Effector CD8-positive, alpha-beta T cell (primary cell): ENCODE results near the gene ADCY3.

Source experiments
- DNase-seq: peaks from one replicate; lab custom pipeline; 2025; lab: John Stamatoyannopoulos, UW

The ADCY3 gene

DNA sequence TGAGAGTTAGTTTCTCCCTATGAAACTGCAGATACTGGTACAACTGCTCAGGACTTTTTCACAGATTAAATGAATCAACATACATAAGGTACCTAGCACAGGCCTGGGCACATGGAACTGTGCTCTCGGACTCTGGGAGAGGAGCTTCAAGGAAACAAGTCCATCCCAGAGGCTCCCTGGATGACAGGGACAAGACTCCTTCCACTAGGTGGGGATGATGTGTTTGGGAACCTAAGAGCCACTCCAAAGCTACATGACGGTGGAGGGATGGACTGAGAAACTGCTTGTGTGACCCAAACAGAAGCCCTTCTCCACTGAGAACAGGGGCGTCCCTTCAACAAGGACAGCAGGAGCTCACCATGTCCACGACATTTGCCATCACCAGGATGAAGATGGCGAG is 89.7 kb downstream of the ADCY3 start:
- no peak for DNase-seq

DNA sequence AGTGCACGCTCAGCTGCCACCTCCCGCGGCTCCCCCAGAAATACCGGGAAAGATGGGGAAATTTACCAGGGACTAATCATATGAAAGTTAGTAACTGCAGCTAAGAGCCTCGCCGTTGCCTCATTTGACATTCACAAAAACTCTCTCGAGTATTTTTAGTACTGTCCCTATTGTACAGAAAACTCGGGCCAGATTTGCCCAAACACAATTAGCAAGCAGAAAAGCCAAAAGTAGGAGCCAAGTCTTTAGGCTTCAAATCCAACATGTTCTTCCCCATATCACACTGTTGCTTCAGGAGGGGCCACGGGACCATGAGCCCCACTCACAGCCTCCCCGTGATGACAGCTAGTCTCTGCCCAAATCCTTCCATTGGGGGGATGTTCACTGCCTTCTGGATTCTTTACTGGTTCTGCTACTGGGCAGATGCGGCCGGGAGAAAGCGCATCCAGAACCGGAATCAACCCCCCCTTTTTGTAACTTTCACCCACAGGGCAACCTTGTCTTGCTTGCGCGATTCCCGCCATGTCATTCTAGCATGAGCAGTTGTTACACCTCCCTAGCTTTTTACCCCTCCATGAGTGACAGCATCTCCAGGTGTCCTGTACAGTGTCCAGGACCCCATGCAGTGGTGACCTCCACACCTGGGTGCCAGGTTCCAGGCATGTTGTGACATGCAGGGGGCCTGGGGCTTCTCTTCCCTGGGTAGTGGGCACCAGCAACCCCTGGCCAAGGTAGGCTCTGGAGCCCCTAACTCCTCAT is 91.6 kb downstream of the ADCY3 start:
- no peak for DNase-seq

DNA sequence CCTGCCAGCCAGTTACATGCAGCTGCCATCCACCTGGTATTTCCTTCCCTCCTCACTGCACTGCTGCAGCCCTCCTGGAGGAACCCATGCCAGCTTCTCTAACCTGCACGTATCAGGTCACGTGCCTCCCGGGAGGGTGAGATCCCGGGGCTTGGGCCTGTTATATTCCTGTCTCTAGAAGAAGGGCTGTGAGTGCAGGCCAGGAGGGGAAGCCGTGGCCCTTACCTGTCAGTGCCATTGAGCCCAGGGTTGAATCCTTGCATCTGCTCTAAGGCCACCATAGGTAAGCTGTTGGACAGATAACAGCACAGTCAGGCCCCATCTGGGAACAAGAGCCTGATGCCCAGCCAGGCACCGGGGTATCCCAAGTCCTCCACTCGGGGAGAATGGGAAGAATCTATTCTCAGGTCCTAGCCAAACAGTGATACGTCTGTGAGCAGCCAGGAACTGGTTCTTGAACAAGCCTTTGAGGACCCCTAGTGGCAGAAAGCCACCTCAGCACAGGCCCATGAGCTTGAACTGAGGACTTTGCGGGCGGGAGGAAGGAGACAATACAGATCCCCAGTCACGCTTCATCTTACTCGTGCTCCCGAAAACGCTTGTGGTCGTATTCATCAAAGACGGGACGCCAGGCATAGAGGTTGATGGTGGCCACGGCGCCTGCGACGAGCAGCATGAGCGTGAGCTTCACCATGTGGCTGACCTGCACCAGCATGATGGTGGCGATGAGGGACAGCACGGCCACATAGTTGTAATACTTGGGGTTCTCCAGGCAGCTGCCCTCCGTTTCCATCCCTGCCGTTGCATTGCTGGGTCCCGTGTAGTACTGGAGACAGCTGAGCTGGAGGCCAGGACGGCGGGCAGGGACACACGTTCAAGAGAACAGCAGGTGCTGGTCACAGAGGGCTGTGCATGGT is 92.5 kb downstream of the ADCY3 start:
- peak; percentile 48 for DNase-seq

DNA sequence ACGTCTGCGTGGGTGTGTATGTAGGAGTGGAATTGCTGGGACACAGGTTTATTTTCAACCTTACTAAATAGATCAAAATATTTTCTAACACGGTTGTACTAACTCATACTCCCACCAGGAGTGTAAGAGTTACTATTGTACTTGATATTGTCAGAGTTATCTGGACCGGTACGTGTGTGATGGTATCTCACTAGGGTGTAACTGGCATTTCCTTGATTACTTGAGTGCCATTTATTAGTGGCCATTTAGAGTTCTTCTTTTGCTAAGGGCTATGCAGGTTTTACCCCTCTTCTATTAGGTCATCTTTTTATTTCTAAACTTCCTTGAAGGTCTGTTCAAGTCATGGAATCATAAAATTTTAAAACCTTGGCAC is 93.3 kb downstream of the ADCY3 start:
- no peak for DNase-seq

DNA sequence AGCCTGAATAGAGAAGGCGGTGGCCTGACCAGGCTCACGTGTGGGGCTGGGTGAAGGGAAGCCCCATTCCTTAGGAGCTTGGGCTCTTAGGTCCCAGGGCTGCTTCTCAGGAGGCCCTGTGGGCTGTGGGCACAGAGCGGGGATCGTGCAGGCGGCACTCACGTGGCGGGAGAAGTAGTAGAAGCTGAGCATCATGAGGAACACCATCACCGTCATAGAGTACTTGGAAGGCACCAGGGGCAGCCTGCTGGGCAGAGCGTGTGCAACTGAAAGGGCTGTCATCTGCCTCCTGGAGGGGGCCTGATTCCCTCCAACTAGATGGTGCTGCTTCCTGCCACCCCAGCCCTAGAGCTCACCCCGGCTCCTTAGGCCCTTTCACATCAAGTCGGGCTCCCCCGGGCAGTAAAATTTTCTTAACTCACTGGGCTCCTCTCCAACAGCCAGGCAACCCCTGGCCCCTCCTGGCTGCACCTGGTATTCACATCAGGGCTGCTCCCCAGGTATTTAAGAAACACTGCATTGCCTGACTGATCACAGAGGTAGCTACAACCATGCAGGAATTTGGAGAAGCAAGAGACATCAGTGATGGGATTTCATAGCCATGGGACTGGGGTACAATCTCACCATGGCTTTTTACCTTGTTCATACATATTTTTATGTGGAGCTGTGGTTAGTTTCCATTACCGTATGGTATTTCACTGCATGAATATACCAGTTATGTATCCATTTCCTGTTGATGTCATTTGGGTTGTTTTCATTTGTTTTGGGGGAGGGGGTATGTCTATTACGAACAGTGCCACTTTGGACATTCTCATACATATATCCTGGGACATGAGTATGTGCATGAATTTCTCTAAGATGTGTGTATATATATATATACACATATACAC is 93.9 kb downstream of the ADCY3 start:
- no peak for DNase-seq

DNA sequence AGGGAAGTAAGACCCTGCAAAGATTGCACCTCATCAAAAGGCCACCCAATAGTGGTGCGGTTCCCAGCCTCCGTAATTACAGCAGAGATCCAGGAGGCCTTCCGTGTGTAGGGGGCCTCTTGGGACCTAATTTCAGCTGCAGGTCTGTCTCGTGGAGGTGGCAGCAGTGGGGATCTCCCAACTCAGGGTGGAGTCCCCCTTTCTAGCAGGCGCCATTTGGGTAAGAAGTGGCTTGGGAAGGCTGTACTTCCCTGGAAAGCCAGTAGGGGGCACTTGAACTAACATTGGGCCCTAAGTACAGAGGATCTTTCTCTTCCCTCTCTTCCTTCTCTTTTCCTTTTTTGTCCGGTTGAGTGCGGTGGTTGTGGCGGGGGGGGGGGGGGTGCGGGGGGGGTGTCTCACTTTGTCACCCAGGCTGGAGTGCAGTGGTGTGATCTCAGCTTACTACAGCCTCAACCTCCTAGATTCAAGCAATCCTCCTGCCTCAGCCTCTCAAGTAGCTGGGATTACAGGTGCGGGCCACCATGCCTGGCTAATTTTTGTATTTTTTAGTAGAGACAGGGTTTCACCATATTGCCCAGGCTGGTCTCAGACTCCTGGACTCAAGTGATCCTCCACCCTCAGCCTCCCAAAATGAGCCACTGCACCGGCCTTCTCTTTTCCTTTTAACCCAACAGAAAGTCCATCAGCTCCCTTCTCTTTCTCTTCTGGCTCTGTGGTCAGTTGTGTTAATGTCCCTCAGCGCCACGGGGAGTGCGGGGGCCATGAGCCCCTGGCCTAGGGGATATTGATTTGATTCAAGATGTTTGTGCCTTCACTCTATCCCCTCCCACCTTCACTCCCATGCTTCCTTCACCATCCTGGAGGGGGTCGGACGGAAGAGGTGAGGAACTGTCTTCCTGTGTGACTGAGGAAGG is 94.8 kb downstream of the ADCY3 start:
- peak; percentile 10 for DNase-seq

DNA sequence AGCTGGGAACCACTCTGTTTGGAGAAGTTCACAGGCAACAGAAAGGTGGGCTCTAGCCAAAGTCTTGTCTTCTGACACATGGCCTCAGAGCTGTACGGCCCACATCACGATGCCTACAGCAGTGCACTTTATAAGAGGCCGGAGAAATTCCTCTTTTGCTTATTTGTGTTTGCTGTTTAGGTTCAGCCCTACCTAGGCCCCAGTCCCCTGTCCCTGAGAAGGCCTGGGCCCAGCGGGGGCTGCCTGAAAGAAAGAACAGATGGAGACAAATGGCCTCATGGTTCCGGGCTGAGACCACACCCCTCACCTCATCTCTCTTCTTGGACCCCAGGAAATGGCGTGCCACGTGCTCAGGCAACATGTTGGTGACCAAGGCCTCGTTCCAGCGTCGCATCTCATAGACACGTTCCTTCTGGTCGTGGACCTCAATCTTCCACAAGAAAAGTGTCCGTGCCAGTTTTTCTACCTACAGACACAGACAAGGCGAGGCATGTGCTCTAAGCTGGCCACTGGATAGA is 95.9 kb downstream of the ADCY3 start:
- no peak for DNase-seq

DNA sequence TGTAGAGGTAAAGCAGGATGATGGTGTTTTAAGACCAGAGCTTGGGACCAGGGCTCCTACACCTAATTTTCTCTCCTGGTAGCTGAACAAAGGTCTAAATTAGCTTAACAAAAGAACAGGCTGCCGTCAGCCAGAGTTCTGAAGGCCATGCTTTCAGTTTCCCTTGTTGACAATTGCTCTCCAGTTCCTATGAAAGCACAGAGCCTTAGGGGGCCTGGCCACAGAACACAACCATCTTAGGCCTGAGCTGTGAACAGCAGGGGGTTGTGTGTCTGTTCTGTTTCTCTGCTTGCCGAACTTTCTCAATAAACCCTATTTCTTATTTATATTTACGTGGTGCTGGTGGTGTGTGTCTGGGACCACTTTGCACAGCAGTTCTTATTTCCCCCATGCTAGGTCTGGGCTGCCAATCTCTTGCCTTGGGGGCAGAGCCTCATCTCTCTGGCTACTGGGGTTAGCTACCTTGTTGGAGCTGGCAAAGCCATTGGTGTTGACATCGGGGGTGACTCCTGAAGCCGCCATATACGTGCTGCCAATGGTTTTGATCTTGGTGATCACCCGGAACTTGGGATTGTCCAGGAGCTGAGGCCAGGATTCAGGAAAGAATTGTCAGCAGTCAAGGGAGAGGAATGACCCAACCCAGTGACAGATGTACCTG is 97.9 kb downstream of the ADCY3 start:
- no peak for DNase-seq

DNA sequence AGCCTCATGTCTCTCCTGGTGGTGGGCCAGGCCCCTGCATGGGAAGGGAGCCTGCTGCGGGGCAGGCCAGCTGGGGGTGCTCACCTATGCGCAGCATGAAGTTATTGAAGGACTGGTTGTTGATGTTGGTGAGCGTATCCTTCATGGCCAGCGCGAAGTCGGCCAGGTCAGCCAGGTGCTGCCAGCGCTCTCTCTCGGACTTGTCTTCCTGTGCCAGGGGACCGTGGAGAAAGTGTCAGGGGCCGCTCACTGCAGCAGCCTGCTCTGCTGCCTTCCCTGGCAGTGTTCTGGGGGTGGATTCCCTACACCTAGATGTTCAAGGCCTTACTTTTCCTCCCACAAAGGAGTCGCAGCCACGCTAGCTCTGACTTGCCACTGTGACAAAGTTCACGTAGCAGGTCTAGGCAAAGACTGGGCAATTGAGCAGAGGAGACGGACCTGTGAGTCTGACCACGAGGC is 98.6 kb downstream of the ADCY3 start:
- DNase-seq: no peak

DNA sequence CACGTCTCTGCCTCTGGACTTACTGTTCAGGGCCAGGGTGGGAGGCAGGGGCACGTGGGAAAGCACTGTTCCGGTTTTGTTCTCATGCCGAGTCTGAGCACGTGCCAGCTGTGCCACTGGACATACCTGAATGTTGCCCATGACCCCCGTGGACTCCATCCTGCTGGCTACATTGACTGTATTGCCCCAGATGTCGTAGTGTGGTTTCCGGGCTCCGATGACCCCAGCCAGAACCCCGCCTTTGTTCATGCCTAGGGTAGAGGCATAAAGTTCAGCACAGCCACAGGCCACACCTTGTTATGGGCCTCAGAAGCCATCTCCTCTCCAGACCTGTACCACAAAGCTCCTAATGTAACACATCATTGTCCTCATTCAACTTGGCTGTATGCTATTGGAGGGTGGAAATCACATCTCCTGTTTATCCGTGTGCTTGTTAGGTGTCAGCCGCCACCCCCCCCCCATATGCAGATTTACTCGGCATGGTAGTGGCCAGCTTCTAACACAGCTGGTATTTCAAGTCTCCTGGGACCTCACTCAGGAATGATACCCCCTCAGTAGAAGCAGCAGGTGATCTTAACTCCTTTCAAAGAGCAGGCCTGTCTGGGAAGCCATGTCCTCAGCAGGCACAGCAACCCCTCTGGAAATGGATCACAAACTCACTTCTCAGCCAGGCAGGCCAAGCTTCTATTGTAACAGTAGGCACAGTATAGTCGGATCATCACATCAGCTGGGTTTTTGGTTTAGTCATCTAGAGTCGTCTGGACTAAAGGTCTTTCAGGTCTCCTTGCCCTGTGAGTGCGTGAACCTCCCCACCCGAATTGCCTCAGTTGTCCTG is 99.2 kb downstream of the ADCY3 start:
- DNase-seq: no peak

DNA sequence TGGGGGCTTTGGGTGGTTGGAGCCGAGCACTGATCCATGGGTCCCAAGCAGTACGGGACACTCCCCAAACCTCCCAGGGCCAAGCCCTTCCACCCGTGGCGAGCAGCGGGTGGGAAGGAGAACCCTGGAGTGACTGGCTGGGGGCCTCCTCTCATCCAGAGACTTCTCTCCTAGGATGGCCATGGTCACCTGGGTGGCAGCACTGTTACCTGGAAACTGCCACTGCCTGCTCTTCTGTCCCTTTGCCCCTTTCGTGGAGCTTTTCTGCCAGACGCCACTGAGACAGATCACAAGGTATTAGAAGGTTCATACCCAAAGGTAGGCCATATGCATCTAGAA is 99.9 kb downstream of the ADCY3 start:
- DNase-seq: no peak

DNA sequence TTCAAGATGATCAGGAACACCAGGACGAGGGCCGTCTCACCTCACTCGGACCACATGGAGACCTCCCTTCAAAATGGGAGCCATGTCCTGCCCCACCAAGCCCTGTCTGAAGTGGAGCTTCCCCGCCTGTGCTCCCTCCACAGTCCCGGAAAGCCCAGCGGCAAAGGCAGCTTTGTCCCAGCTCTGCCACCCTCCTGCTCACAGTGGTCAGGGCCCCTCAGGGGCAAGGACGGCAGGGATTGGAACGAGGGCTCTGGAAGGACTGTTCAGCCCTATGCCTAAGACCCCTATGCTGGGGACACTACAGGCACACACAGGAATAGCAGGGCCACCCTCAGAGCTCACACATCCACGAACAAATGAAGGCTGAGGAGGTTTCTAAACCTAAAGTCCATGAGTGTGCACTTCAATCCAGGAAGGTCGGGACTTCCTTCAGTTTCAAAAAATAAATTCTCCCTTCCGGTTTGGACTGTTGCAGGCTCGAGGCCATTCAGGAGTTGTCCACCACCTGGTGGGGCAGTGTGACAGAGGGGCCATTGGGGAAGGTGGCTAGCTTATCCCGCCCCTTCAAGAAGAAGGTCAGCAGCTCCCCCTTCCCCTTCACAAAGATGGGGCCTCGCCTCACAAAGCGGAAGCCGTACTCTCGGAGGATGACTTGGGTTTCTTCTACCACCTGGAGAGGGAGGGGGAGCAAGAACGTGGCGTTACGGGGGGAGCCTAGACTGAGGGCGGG is 100.4 kb downstream of the ADCY3 start:
- DNase-seq: no peak

DNA sequence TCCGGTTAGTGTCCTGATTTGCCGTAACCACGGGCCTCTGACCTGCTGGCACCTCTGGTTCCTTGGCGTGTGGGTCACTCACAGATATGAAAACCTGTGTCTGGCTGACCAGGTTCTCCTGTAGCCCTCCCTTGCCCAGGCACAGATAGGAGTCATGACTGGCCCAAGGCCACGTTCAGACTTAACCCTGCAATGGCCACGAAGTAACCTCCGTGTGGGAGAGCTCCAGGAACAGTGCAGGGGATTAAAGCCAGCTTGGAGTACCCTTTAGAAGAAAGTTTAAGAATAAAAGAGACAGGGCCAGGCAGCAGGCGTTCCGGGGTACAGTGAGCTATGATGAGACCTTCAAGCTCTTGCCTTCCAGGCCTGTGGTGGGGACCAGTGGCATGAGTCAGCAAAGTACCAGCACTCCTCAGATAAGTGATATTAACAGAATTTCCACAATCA is 101.3 kb downstream of the ADCY3 start:
- DNase-seq: no peak

DNA sequence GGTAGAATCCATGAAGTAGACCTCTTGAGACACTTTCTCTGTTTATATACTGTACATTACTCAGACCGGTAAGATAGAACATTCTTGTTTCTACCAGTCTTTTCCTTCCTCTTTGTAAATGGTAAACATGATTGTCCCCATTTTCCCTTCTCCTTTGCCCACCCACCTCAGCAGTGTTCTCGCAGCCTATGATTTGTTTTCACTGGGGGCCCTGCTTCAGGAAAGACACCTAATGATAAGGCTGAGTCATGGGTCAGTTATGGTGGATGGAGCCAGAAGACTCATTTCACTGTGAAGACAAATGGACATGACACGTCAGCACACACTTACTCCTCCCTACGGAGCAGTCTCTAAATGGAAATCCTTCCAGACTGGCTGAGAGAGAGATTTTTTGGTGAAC is 103.2 kb downstream of the ADCY3 start:
- DNase-seq: no peak

DNA sequence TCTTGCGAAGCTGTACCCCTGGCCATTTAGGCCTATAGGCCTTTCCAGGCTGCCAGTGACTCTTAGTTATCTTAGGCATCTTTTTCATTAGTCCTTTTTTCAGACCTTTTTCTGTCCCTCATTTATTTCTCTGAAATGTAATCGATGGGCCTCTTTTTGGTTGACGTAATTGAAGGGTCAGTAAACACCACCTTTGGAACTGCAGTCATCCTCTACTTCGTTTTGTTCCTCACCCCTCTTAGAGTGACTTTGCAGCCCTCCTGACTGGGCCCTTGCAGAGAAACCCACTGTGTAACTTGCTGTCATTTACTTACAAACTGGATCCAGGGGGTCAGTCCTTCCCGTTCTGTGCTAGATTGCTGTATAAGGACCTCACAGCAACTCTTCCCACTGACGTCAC is 103.6 kb downstream of the ADCY3 start:
- DNase-seq: no peak

DNA sequence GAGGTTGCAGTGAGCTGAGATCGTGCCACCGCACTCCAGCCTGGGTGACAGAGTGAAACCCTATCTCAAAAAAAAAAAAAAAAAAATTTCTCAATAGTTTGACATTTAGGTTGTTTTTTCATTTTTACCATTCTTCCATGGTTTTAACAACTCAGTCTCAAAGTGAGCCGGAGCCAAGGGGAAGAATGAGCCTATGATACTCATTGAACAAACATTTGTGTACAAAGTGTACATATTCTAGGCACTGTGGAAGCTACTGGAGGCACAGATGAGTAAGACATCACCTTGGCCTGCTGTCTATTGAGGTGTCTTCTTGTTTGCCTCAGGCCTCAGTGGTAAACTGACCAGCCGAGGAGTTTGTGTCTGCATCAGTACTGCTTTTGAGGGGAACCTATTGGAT is 104.9 kb downstream of the ADCY3 start:
- DNase-seq: no peak

DNA sequence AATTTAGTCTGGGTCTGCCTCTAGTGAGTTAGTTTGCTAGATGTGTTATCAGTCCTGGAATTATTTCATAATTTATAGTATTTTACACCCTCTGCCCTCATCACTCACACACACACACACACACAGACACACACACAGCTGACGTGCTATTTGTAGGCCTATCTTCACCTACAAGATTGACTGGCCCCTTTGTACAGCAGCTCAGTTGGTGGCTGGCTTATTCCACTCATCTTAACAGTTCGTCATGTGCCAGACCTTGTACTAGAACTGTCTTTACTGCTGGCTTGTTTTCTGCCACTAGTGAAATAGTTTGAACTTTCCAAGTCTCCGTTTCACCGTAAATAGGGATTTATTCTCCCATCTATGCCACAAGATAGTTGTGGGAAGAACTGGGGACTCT is 105.5 kb downstream of the ADCY3 start:
- no peak for DNase-seq

DNA sequence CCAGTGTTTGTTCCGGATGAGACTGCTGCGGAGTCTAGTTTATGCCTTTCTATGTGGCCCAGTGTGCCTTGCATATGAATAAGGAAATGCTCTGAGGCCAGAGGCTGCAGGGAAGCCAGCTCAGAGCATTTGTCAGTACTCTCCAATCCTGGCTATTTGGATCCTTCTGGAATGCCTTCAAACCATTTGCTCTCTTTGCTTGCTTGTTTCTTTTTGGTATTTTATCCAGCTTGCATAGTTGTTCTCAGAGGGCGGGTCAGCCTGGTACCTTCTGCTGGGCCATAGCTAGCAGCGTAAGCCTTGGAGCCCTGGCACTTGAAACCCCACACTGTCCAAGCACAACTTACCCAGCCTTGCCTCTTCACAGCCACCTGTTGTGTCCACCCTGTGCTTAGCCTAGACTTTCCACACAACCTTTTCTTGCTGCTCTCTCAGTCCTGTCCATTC is 106.3 kb downstream of the ADCY3 start:
- no peak for DNase-seq
